GM19239 (cell line): ENCODE results near the gene KIAA0930.

Experiments used
- DNase-seq: peaks from one replicate; pipeline ENCODE4 v3.0.0; 2011; ENCODE audit warnings: low spot score; ENCODE audit not compliant: insufficient read length
- FAIRE-seq: peaks from 2 replicates; lab custom pipeline; 2011; peaks lifted over from hg19 to GRCh38; lab: Jason Lieb, UNC

The KIAA0930 gene

GRCh38 chr22:45155050-45155840 is 85.4 kb downstream of the KIAA0930 start:
- DNase-seq (no peak), FAIRE-seq (no peak)

- FAIRE-seq, result no peak
- DNase-seq, result no peak
Observed at GRCh38 chr22:45154383-45154782, 86.3 kb downstream of the KIAA0930 start.

DNA sequence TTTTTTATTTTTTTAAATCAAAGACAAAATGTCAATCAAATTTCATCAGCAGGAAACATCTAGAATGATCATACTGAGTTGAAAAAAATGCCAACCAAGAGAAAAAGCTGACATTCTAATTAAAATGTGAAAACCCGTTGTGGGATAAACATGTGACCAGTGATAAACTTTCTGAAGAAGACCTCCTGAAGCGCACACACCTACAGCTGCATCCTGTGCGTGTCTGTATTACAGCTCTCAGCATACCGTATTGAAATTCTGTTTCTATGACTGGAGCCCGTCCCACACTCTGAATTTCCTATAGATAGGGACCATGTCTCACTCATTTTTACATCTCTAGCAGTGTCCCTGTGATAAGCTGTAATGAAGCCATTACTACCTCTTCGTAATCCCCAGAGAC is 89.2 kb downstream of the KIAA0930 start:
- FAIRE-seq, result peak; percentile 60

GRCh38 chr22:45150139-45150538 is 90.6 kb downstream of the KIAA0930 start:
- DNase-seq (no peak), FAIRE-seq (no peak)

More for the DNA sequence above, 89.2 kb downstream of the KIAA0930 start:
- no peak for DNase-seq

DNA sequence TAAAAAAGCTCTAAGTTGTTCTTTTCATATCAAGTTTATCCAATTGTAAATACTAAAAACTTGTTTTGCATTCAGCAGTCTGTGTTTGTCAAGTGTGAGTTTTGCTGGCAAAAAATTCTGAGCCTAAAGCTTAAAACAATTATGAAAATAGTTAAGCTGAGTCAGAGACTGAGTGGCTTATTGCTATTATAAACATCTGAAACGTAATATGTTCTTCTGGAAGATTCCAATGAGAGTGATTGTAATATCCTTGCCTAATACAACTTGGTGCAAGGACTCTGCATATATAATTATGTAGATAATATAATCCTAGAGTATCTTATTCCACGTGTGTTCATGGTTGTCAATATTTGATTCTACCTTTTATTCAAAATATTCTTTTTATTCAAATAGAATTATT is 91.0 kb downstream of the KIAA0930 start:
- FAIRE-seq, result no peak
- no peak for DNase-seq

- DNase-seq, result no peak
- no peak for FAIRE-seq
Observed at GRCh38 chr22:45144916-45145315, 95.8 kb downstream of the KIAA0930 start.

DNA sequence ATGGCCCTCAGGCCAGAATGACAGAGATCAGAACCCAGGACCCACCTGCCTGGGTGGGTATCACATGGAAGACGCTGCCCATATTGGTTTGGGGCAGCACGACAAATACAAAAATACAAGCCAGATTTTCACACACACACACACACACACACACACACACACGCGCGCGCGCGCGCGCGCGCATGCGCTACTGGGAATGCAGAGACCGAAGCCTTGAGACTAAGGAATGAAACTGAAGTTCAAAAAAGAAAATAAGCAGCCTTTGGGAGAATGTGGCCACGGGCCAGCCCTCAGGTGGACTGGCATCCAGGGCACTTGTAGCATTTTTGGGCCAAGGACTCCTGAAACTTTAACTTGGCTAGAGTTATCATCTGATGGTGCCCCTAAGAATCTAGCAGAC is 98.3 kb downstream of the KIAA0930 start:
- DNase-seq (no peak), FAIRE-seq (no peak)
